Neural progenitor cell (in vitro differentiated cells): ENCODE measurements around the gene KRTAP20-2.

Experiments
- CTCF ChIP-seq: fragments of 200-600 bp; sonication (generic); IDR thresholded peaks from 2 replicates; pipeline ENCODE4 v1.5.1; 2017; ENCODE audit warnings: antibody characterized with exemption, mild to moderate bottlenecking
- EZH2 ChIP-seq: fragments of 200-600 bp; sonication (generic); IDR thresholded peaks from 2 replicates; pipeline ENCODE4 v1.6.1; 2017; ENCODE audit warnings: antibody characterized with exemption, mild to moderate bottlenecking, moderate library complexity

DNA sequence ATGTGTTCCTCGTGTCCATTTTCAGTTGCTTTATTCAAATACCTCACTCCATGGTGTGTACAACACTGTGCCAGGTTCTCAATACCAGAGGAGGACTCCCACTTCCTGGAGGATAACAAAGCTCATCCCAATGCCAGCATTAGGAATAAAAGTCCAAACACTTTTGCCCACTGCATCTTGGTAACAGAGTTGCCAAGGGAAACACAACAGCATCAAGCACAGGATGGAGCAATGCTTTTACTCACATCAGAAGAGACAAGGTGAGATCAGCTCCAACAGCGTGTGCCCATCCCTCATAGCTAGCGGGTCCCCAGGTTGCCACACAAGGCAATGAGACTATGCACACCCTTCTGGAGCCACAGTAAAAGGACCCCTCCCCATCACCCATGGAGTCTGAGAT lies 11.6 kb upstream of the KRTAP20-2 start:
- TF ChIP-seq CTCF (no peak), EZH2 (no peak)
